HG03469 (cell line): Measurements from ENCODE around the gene CLCF1.
"Not testable (repeated sequence)": the region's sequence is repeated elsewhere in the genome, so short reads cannot be mapped to it uniquely, and the experiment has no call there.

Experiments
- ATAC-seq: cut with Tn5 transposase; IDR thresholded peaks from one replicate; pipeline ENCODE4 v1.9.1; 2021; ENCODE audit warnings: mild to moderate bottlenecking, moderate library complexity, moderate number of reproducible peaks; ENCODE audit not compliant: unreplicated experiment

CLCF1 gene

DNA sequence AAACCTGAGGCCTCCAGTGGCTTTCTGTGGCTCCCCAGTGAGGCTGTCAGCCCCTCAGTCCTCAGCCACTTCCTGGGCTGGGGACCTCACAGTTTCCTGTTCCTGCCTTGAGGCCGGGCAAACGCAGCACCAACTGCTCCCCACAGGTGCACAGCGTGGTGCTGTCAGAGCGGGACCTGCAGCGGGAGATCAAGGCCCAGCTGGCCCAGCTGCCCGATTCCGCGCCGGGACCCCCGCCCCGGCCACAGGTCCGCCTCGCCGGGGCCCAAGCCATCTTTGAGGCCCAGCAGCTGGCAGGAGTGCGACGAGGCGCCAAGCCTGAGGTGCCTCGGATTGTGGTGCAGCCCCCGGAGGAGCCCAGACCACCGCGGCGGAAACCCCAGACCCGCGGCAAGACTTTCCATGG, 35.9 kb upstream of the CLCF1 start:
- no peak for ATAC-seq

DNA sequence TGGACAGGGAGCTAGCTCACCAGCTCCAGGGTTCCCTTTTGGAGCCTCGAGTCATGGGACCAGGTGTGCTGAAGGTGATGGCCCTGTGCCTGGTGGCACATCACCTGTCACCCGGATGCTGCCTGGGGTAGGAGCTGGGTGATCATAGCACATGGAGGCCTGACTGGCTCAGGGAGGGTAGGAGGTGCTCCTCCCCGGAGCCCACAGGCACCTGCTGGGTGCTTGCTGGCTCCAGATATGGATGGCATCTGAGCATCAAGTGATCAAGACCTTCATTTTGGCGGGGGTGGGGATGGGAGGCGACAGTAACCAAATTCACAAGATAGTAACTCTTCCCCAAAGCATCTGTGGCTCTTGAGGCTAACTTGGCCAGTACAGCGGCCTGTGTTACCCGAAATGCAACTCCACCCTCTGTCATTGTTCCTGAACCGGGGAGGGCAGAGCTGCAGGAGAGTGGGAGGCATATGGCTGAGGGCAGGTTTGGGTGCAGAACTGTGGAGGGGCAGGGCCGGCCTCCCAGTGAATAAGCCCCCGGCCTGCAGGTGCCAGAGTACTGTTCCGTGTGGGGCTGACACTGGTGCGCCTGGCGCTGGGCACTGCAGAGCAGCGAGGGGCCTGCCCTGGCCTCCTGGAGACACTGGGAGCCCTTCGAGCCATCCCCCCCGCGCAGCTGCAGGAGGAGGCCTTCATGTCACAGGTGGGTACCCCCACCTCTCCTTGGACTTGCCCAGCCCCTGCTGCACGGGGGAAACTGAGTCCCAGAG, 35.2 kb upstream of the CLCF1 start:
- no peak for ATAC-seq

DNA sequence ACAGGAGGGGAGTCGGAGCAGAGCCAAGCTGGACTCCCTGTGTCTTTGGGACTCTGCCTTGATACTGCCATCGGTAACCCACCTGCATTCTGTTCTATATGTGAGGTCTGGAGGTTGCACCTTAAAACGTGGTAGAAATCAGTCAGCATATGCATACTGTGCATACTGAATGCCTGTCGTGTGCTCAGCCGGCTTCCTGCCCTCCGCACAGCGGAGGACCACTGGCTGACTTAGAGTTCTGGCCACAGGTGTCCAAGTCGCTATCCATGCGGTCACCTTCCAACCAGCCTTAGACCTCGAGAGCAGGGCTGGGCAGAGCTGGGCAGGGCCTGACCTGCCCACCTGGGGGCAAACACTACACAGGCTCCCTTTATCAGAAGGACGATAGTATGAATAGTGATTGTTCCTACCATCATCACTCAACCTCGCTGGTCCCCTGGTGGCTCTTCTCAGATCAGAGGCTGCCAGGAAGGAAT, 34.3 kb upstream of the CLCF1 start:
- ATAC-seq: no peak

DNA sequence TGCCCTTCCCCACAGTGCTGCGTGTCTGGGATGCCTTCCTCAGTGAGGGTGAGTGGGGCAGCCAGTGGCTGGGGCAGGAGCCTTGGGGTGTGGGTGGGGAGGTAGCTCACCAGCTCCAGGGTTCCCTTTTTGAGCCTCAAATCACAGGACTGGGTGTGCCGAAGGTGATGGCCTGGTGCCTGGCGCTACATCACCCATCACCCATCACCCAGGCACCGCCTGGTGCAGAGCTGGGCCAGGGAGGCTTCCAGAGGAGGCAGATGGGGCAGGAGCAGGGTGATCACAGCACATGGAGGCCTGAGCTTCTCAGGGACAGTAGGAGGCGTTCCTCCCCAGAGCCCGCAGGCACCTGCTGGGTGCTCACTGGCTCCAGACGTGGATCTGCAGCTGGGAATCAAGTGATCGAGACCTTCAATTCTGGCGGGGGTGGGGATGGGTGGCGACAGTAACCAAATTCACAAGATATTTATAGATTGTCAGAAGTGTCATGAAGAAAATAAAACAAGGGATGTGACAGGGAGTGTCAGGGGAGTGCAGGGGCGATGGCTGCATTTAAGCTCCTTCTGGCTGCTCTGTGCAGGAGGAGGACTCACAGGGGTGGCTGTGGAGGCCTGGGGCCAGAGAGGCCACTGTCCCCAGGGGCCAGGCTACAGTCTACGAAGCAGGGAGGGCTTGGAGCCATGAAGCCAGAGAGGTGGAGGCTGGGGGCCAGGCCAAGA, 33.7 kb upstream of the CLCF1 start:
- no peak for ATAC-seq

DNA sequence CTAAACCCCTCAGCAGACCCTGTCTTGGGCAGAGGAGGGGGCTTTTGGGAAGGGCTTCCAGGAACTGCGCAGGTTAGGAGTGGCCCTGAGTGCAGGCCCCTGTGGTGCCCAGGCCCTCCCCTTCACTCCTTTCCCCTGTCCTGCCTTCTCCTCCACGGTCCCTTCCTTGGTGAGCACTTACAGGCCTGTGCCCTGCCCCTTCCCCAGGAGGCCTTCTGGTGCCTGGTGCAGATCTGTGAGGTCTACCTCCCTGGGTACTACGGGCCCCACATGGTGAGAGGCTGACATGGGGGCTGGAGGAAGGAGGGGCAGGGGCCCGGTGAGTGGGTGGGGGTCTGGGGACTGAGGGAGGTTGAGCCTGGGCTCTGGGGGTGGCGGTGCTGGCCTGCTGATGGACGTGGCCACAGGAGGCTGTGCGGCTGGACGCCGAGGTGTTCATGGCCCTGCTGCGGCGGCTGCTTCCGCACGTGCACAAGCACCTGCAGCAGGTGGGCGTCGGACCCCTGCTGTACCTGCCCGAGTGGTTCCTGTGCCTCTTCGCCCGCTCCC, 33.1 kb upstream of the CLCF1 start:
- ATAC-seq: no peak

DNA sequence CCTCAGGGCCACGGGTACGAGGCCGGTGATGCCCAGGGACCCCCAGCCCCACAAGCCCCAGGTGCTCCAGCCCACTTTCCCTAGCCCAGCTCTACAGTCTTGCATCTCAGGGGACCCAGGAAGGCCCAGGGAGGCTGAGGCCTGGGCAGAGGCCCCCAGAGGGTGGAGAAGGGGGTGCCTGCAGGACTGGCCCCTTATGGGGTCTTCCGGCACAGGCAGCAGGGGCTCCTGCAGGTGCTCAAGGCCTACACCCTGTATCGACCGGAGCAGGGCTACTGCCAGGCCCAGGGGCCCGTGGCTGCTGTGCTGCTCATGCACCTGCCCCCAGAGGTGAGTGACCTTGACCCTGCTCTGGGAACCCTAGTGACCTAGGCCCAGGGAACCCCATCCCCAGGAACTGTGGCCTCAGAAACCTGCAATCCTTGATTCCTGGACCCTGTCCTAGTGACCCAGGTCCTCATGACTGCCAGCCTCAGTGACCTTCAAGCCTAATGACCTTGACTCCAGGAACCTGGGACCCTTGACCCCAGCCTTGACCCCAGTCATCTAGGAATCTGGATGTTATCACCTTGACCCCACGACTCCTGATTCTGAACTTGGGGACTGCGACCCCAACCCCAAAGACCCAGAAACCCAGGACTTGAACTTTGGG, 32.4 kb upstream of the CLCF1 start:
- no peak for ATAC-seq

DNA sequence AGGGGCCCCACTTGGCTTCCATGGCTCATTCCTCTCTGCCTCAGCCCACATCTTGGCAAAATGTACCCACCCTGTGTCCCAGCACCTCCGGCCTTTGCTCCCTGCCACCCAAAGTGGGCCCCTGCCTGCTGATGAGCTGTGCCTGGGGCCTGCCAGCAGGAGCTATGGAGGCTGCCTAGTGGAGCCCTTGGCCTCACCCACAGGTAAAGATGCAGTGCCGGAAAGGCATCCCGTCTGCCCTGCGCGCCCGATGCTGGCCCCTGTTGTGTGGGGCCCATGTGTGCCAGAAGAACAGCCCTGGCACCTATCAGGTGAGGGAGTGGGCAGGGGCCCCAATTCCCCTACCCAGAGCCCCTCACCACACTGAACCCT, 31.8 kb upstream of the CLCF1 start:
- no peak for ATAC-seq

DNA sequence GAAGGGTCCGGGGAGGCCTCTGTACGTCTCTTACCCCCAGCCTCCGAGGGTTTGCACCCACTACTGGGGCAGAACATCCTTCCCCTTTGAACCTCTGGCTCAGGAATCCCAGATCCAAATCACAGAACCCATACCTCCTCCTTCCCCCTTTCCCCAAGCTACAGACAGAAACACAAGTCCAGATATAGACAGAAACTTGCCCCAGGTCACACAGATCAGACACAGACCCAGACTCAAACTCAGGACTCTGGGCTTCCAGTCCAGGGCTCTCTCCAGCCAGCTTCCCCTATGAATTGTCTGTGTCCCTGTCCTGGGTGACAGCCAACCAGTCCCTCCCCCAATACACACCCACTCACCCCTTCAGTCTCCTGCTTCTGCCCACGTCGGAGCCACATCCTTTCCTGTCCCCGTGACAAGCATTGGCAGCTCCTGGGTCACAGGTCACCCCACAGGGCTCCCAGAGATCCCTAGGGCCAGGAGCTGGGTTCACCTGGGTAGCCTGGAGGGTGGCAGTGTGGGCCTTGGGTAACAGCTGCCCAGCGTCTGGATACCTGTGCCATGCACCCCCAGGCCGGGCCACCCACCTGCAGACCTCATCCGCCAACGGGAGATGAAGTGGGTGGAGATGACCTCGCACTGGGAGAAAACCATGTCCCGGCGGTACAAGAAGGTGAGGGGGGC, 31.3 kb upstream of the CLCF1 start:
- ATAC-seq: no peak

DNA sequence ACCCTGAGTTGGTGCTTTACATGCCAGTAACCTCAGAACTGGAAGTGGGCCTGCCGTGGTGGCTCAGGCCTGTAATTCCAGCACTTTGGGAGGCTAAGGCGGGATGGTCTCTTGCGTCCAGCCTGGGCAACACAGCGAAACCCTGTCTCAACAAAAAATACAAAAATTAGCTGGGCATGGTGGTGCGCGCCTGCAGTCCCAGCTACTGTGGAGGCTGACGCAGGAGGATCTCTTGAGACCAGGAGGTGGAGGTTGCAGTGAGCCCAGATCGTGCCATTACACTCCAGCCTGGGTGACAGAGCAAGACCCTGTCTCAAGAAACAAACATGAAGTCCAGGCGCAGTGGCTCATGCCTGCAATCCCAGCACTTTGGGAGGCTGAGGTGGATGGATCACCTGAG, 29.7 kb upstream of the CLCF1 start:
- not testable (repeated sequence) for ATAC-seq

DNA sequence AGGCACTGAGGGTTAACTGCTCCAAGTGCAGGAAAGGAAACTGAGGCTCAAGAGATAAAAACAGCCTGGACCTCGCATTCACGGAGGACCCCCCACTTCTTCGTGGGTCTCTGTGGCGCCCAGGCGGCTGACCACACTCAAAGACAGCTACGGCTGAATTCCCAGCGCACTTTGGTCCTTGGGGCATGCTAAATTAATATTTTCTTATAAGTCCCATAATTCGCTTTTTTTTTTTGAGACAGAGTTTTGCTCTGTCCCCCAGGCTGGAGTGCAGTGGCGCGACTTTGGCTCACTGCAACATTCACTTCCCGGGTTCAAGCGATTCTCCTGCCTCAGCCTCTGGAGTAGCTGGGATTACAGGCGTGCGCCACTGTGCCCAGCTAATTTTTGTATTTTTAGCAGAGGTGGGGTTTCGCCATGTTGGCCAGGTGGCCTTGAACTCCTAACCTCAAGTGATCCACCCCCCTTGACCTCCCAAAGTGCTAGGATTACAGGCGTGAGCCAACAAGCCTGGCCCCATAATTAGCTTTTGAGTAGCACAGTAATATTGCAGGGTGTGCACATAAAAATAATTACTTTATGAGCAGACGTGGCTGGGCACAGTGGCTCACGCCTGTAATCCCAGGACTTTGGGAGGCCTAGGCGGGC, 28.9 kb upstream of the CLCF1 start:
- not testable (repeated sequence) for ATAC-seq

DNA sequence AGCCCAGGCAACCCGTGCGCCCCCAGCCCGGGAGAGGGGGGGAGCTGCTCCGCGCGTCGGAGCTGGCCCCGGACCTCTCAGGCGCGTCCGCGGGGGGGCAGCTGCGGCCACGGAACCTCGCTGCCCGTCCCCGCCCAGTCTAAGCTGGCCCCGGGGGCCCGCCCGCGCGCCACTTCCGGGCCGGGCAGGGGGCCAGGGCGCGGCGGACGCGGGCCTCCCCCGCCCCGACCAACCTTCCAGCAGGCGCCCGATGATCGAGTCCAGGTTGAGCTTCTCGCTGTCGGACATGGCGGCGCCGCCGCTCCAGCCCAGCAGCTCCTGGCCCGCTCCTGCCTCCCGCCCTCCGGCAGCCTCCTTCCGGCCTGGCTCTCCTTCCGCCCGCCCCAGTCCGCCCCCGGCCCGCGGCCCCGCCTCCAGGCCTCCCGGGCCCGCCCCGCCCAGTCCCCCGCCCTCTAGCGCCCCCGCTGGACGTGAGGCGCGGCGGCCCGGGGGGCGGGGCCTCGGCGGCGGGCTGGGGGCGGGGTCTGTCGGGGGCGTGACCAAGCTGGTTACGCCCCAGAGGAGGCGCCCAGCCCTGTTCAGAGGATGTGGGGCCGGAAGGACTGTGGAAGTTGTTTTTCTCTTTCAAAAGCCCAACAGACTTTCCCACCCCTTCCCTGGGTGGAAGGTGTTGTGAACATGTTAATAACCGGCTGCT, 28.2 kb upstream of the CLCF1 start, which contains the start of gene PPP1CA:
Gene PPP1CA (minus strand): TSS at position 364 of the 697 bp plus-strand sequence. CDS start 76 bp downstream, at position 288.
- no peak for ATAC-seq

DNA sequence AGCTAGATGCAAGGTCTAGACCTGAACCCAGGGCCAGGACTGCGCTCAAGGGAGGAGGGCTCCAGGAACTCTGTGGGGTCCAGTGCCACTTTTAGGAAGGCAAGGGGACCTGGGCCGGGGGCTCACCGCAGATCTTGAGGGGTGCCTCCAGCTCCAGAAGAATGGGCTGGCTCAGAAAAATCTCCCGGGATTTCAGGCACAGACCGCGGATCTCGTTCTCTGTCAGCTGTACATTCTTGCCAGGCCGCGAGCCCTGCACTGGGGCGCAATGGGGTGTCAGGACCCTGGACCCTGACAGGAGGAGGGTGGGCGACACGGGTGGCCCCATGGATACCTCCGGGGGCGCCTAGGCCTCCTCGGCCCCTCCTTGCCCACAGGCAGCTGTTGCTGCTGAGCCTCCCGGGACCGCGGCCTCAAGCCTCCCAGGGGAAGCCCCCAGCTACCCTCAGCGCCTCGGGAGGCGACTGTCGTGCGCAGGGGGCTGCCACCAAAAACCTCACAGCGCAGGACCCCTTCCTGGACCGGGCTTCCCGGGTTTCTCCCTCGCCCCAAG, 27.6 kb upstream of the CLCF1 start:
- ATAC-seq: no peak

DNA sequence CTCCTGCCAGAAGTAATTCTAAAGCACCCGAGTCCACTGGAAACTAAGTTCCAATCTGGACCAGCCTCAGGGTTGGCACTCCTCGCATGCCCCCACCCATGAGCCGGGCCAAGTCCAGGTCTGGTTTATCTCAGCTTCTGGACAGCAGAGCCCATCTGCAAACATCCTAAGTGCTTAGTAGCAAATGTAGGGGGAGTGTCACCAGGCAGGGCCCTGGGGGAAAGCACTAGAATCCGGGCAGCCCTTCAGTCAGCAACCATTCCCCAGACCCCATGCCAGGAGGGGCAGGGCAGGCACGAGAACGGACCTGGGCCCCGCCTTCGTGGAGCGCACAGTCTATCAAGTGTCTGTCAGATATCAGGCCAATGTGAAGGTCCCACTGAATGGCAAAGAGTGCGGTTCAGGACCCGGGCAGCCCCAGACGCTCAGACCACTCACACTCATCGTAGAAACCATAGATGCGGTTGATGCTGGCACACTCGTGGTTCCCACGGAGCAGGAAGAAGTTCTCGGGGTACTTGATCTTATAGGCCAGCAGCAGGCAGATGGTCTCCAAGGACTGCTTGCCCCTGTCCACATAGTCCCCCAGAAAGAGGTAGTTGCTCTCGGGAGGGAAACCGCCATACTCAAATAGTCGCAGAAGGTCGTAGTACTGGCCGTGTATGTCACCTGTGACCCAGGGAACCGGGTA, 27.0 kb upstream of the CLCF1 start:
- no peak for ATAC-seq

DNA sequence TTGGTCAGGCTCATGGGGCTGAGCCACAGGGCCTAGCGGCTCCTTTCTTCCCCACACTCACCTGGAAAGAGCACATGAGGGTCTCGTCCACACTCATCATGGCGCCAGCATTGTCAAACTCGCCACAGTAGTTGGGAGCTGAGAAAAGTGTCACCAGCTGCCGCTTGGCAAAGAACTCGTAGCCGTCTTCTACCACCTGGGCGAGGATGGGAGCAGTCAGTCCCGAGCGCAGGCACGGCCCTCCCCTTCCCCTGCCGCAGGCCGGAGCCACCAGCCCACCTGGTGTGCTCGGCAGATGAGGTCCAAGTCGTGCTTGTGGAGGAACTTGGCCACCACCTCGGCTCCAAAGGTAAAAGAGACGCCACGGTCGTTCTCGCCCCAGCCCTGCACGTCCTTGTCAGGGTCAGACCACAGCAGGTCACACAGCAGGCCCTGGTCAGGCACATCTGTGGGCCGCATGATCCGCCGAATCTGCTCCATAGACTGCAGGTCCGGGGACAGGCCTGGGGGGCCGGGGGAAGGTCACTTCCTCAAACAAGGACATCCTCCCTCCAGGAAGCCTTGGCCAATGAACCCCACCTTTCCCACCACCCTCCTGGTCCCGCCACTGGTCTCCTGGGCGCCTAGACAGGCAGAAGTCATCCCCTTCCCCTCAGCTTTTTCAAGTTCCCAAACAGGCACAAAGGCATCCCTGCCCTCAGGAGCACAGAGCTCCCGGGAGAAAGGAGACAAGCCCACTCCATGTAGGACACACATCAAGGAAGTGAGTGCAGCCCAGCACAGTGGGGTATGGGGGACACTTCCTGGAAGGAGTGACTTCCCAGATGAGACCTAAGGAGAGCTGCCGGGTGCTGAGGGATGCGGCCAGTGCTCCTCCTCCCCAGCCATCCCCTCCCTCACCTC, 25.5 kb upstream of the CLCF1 start:
- no peak for ATAC-seq

DNA sequence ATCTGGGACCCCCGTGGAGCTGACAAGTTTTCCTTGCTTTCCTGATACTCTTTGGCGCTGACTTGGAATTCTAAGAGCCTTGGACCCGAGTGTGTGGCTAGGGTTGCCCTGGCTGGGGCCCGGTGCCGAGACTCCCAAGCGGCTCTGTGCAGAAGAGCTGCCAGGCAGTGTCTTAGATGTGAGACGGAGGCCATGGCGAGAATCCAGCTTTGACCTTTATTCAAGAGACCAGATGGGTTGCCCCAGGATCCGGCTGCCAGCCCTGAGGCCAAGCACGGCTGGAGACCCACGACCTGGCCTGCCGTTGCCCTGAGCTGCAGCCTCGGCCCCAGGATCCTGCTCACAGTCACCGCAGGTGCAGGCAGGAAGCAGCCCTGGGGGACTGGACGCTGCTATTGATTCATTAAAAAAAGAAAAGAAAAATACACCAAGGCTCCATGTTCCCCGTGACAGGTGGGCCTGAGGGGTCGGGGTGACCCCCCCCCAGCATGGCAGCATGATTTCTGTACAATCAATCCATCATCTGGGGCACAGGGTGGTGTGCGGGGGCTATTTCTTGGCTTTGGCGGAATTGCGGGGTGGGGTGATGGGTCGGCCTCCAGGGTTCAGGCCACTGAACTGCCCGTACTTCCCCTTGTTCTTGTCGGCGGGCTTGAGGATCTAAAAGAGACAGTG, 24.7 kb upstream of the CLCF1 start:
- no peak for ATAC-seq

DNA sequence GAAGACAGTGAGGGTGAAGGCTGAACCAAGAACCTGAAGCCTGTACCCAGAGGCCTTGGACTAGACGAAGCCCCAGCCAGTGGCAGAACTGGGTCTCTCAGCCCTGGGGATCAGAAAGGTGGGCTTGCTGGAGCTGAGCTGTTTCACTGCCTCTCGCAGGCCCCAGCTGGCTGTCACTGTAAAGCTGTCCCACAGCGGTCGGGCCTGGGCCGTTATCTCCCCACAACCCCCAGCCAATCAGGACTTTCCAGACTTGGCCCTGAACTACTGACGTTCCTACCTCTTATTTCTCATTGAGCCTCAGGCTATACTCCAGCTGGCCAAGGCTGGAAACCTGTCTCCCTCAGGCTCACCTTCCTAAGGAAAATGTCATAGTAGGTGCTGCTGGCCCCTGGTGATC, 24.1 kb upstream of the CLCF1 start:
- ATAC-seq: no peak
